Ascending aorta (tissue), 2 donors: ENCODE data around the gene NACC2. TPM values are rescaled to one million over a fixed set of nuclear protein-coding genes. Genes with fewer than 3 reads are reported as not detected.

Source experiments
- DNase-seq, 2 donors: peaks; one replicate each; pipeline ENCODE4 v3.0.0-alpha.2; 2019; ENCODE audit warnings: low spot score in 2 of 2
- H3K27ac ChIP-seq, 2 donors: fragments of 200-600 bp; sonication (generic); one replicate each; pipeline ENCODE4 v1.5.1; 2016 to 2017; ENCODE audit warnings: mild to moderate bottlenecking in 1 of 2
- H3K27me3 ChIP-seq: fragments of 200-600 bp; sonication (generic); one replicate; pipeline ENCODE4 v1.5.1; 2017
- H3K36me3 ChIP-seq, 2 donors: fragments of 200-600 bp; sonication (generic); one replicate each; pipeline ENCODE4 v1.5.1; 2016
- H3K4me1 ChIP-seq, 2 donors: fragments of 200-600 bp; sonication (generic); one replicate each; pipeline ENCODE4 v1.5.1; 2016 to 2017; ENCODE audit warnings: mild to moderate bottlenecking in 1 of 2
- H3K4me3 ChIP-seq, 2 donors: fragments of 200-600 bp; sonication (generic); one replicate each; pipeline ENCODE4 v1.5.1; 2016 to 2017; ENCODE audit warnings: mild to moderate bottlenecking in 1 of 2
- H3K9me3 ChIP-seq, 2 donors: fragments of 200-600 bp; sonication (generic); one replicate each; pipeline ENCODE4 v1.5.1; 2016
- intact Hi-C: fragments of 100-400 bp; cut with DNase I; formaldehyde crosslinking; loops from one replicate; pipeline ENCODE4 v1.15.1; 2023
- total RNA-seq: library from RNA; depleted of rRNA; stranded (reverse); fragments of >200 nt; gene quantifications from one replicate; pipeline ENCODE4 v1.1.0, GENCODE V29; 2016
- TF ChIP-seq, protein P1 (sequence below), 3 experiments: fragments of 200-600 bp in 2 of 3; fragments of 450-650 bp in 1 of 3; sonication (generic) in 2 of 3; IDR thresholded peaks; one replicate each; pipeline ENCODE4 v1.5.1; 2016 to 2019; ENCODE audit warnings: antibody characterized with exemption in 3 of 3, mild to moderate bottlenecking in 1 of 3, moderate library complexity in 1 of 3

The NACC2 gene
- total RNA-seq, 1 donor from 2014 or later: 72.2 TPM

- H3K27ac ChIP-seq: no peak overlapping the region
- no peak overlapping the region for H3K4me3 ChIP-seq
- H3K27me3 ChIP-seq: no peaks in the 10 kb centered on the region
- no peaks in the 10 kb centered on the region for H3K4me1 ChIP-seq
- TF ChIP-seq, protein P1, sequence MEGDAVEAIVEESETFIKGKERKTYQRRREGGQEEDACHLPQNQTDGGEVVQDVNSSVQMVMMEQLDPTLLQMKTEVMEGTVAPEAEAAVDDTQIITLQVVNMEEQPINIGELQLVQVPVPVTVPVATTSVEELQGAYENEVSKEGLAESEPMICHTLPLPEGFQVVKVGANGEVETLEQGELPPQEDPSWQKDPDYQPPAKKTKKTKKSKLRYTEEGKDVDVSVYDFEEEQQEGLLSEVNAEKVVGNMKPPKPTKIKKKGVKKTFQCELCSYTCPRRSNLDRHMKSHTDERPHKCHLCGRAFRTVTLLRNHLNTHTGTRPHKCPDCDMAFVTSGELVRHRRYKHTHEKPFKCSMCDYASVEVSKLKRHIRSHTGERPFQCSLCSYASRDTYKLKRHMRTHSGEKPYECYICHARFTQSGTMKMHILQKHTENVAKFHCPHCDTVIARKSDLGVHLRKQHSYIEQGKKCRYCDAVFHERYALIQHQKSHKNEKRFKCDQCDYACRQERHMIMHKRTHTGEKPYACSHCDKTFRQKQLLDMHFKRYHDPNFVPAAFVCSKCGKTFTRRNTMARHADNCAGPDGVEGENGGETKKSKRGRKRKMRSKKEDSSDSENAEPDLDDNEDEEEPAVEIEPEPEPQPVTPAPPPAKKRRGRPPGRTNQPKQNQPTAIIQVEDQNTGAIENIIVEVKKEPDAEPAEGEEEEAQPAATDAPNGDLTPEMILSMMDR (IDR thresholded peaks at IDR 0.05): no peak
- no peak for DNase-seq
- H3K9me3 ChIP-seq: no peaks in the 10 kb centered on the region
- H3K36me3 ChIP-seq: no peaks in the 10 kb centered on the region
- intact Hi-C loops: no loop called here
Measured at GRCh38 chr9:136141682-136142413, 46.8 kb upstream of the NACC2 start.

DNA sequence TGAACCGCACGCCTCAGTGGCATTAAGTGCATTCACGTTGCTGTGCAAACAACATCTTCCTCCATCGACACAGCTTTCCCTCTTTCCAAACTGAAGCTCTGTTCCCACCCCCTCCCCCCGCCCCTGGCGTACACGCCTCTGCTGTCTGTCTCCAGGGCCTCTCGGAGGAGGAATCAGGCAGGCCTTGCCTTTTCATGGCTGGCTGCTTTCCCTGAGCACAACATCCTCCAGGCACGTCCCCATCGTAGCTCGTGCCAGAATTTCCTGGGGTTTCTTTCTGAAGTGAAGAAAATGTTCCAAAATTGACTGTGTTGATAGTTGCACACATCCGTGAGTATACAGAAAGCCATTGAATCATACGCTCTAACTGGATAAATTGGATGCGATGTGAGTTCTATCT lies 45.9 kb upstream of the NACC2 start:
- intact Hi-C loops: no loop called here
- no peak for DNase-seq
- Histone ChIP-seq H3K27me3 (no peaks in the 10 kb centered on the region), H3K36me3 (no peaks in the 10 kb centered on the region), H3K27ac (no peak overlapping the region), H3K4me1 (no peaks in the 10 kb centered on the region), H3K9me3 (no peaks in the 10 kb centered on the region), H3K4me3 (no peak overlapping the region)
- TF ChIP-seq, protein P1 (IDR thresholded peaks at IDR 0.05): no peak

DNA sequence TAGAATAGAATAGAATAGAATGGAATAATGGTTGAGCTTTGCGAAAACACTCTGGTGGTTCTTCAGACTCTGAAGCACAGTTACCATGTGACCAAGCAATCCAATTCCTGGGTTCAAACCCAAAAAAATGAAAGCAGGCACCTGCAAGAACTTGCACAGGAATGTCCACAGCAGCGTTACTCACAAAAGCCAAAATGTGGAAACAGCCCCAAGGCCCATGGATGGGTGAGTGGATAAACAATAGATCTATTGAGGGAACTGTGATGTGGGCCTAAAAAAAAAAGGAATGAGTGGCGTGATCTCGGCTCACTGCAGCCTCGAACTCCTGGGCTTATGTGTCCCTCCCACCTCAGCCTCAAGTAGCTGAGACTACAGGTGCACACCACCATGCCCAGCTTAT lies 45.0 kb upstream of the NACC2 start:
- Histone ChIP-seq H3K4me1 (no peaks in the 10 kb centered on the region), H3K36me3 (no peaks in the 10 kb centered on the region), H3K27ac (no peak overlapping the region), H3K27me3 (no peaks in the 10 kb centered on the region), H3K9me3 (no peaks in the 10 kb centered on the region), H3K4me3 (no peak overlapping the region)
- intact Hi-C loops: no loop called here
- no peak for DNase-seq
- TF ChIP-seq, protein P1 (IDR thresholded peaks at IDR 0.05): no peak

DNA sequence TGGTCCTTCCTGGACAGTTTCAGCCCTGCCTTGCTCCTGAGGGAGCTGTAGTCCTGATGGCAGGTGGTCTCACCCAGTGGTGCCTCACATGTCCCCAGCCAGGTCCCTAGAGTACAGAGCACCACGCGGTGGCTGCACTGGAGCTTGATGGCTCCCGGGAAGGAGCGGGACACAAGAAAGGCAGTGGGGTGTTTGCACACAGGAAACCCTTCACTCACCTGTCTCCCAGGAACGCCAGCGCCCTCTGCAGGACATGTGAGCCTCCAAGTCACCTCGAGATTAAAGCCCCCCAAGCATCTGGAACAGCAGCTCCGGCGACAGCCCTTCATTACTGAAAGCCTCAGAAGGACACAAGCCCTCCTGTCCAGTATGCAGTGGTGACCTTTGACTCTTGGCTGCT lies 43.5 kb upstream of the NACC2 start:
- Histone ChIP-seq H3K36me3 (no peaks in the 10 kb centered on the region), H3K27ac (no peak overlapping the region), H3K9me3 (no peaks in the 10 kb centered on the region), H3K4me3 (no peak overlapping the region), H3K27me3 (peaks cover 13% of the 10 kb centered on the region), H3K4me1 (no peaks in the 10 kb centered on the region)
- TF ChIP-seq, protein P1 (IDR thresholded peaks at IDR 0.05): no peak
- DNase-seq: no peak
- intact Hi-C loops: no loop called here

DNA sequence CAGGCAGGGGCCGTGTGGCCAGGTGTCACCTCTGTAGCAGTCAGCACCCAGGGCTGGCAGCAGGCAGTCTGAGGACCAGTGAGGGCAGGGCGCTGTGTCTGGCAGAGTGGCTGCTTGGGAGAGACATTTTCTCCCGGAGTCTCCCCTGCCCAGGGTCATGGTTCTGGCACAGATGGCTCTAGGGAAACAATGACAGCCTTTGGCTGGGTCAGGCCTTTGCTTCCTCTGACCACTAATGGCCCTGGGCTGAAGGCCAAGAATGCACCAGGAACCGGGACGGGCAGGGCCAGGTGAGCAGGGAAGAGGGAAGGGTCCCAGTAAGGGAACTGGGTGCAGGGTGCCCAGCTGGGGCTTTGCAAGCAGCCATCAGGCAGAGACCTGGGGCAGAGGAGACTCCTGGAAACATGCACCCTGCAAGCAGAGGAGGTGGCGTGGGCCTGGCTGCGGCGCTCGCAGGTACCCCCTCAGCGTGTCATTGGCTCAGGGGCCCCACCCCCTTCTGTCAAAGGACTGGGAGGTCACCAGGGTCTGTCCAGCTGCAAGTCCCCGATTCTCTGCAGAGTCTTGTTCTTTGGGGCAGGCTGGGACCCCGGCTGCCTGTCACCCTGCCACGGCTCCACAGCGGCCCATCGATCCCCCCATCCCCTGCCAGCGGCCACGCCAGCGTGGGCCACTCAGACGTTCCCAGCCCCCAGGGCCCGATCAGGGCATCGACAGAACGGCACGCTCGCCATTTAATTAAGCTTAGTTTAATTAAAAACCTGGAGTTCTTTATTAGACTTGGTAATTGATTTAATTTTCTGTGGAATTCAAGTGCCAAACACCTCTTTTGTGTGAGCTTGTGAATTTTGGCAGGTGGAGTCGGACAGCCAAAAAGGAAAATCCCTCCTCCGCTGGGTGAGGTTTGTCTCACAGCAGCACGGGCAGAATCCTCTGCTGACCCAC lies 42.5 kb upstream of the NACC2 start:
- H3K9me3 ChIP-seq: no peaks in the 10 kb centered on the region
- intact Hi-C loops: no loop called here
- H3K27ac ChIP-seq: no peak overlapping the region
- H3K27me3 ChIP-seq: peaks cover 16% of the 10 kb centered on the region
- no peak overlapping the region for H3K4me3 ChIP-seq
- H3K36me3 ChIP-seq: no peaks in the 10 kb centered on the region
- peaks cover 2 to 4% of the 10 kb centered on the region in 2 donors for H3K4me1 ChIP-seq
- no peak for DNase-seq
- TF ChIP-seq, protein P1 (IDR thresholded peaks at IDR 0.05): no peak
